Measurements from ENCODE around the gene DLG2.
"Not testable (repeated sequence)": the region's sequence is repeated elsewhere in the genome, so short reads cannot be mapped to it uniquely, and the experiment has no call there.

DLG2 gene

GRCh38 chr11:85627332-85627997 lies at the start of gene DLG2:
TSS of gene DLG2 (minus strand) at chr11:85627344.
- DNase-seq: peak; percentile 45

GRCh38 chr11:85673393-85673792 lies 46.2 kb upstream of the DLG2 start:
- Mint-ChIP-seq H3K27me3 (ENCODE audit: low read depth, poor library complexity) (peaks cover 7% of the 10 kb centered on the region), H3K4me1 (no peaks in the 10 kb centered on the region), H3K36me3 (ENCODE audit: low read depth) (no peaks in the 10 kb centered on the region), H3K9me3 (peaks cover 30% of the 10 kb centered on the region), H3K4me3 (no peak overlapping the region), H3K27ac (no peak overlapping the region)
- no peak for DNase-seq
- no peak for TF ChIP-seq CTCF (IDR thresholded peaks at IDR 0.05)

More at GRCh38 chr11:85627332-85627997, at the start of gene DLG2:
- H3K27me3 Mint-ChIP-seq (ENCODE audit: low read depth, poor library complexity): peaks cover 5% of the 10 kb centered on the region
- H3K36me3 Mint-ChIP-seq (ENCODE audit: low read depth): peaks cover 12% of the 10 kb centered on the region
- no peak for TF ChIP-seq CTCF (IDR thresholded peaks at IDR 0.05)
- peak within 1 kb of the TSS; percentile 96 for H3K27ac Mint-ChIP-seq
- peaks cover 29% of the 10 kb centered on the region for H3K4me1 Mint-ChIP-seq
- H3K4me3 Mint-ChIP-seq: peak within 1 kb of the TSS; percentile 98
- no peaks in the 10 kb centered on the region for H3K9me3 Mint-ChIP-seq

GRCh38 chr11:85672105-85672902 lies 45.2 kb upstream of the DLG2 start:
- no peak overlapping the region for H3K27ac Mint-ChIP-seq
- TF ChIP-seq CTCF (IDR thresholded peaks at IDR 0.05): no peak
- H3K9me3 Mint-ChIP-seq: peaks cover 30% of the 10 kb centered on the region
- H3K36me3 Mint-ChIP-seq (ENCODE audit: low read depth): no peaks in the 10 kb centered on the region
- H3K4me3 Mint-ChIP-seq: no peak overlapping the region
- no peak for DNase-seq
- peaks cover 7% of the 10 kb centered on the region for H3K27me3 Mint-ChIP-seq (ENCODE audit: low read depth, poor library complexity)
- no peaks in the 10 kb centered on the region for H3K4me1 Mint-ChIP-seq

- H3K4me1 Mint-ChIP-seq; H3K27ac Mint-ChIP-seq; H3K36me3 Mint-ChIP-seq (ENCODE audit: low read depth); H3K27me3 Mint-ChIP-seq (ENCODE audit: low read depth, poor library complexity); H3K4me3 Mint-ChIP-seq; DNase-seq: not testable (repeated sequence)
- H3K9me3 Mint-ChIP-seq: peaks cover 30% of the 10 kb centered on the region
These were observed 44.0 kb upstream of the DLG2 start for GRCh38 chr11:85670949-85671663.

- Mint-ChIP-seq H3K4me1 (peaks cover 11% of the 10 kb centered on the region), H3K9me3 (peaks cover 17% of the 10 kb centered on the region), H3K4me3 (no peak overlapping the region), H3K27me3 (ENCODE audit: low read depth, poor library complexity) (peaks cover 3% of the 10 kb centered on the region), H3K36me3 (ENCODE audit: low read depth) (peaks cover 10% of the 10 kb centered on the region), H3K27ac (no peak overlapping the region)
- no peak for TF ChIP-seq CTCF (IDR thresholded peaks at IDR 0.05)
- DNase-seq: no peak
These were observed 41.0 kb upstream of the DLG2 start for GRCh38 chr11:85668157-85668556.

- H3K27ac Mint-ChIP-seq: no peak overlapping the region
- TF ChIP-seq CTCF (IDR thresholded peaks at IDR 0.05): no peak
- H3K4me3 Mint-ChIP-seq: no peak overlapping the region
- peaks cover 19% of the 10 kb centered on the region for H3K4me1 Mint-ChIP-seq
- DNase-seq: no peak
- peaks cover 3% of the 10 kb centered on the region for H3K27me3 Mint-ChIP-seq (ENCODE audit: low read depth, poor library complexity)
- H3K9me3 Mint-ChIP-seq: peaks cover 11% of the 10 kb centered on the region
- peaks cover 15% of the 10 kb centered on the region for H3K36me3 Mint-ChIP-seq (ENCODE audit: low read depth)
These were observed 39.5 kb upstream of the DLG2 start for GRCh38 chr11:85666687-85667086.

All from nephron progenitor cell (in vitro differentiated cells).